ENCODE measurements around the gene RPL9. TPM values are rescaled to one million over a fixed set of nuclear protein-coding genes. Genes with fewer than 3 reads are reported as not detected.

The RPL9 gene
- total RNA-seq, result 1,000 to 10,000 TPM; 3,478 to 5,831 (median 3,966) TPM

GRCh38 chr4:39458505-39459300, at the start of gene RPL9, which contains the start of gene LIAS:
Gene RPL9 (minus strand): TSS chr4:39458922. CDS start chr4:39458439, 483 bp downstream.
Gene LIAS (plus strand): TSS chr4:39459056. CDS start chr4:39459118, 62 bp downstream.
- no peak for TF ChIP-seq CTCF (IDR thresholded peaks at IDR 0.05; ENCODE audit: low read depth)

GRCh38 chr4:39505581-39505980, 46.9 kb upstream of the RPL9 start:
- TF ChIP-seq CTCF (IDR thresholded peaks at IDR 0.05; ENCODE audit: low read depth), result no peak

GRCh38 chr4:39504538-39504937, 45.8 kb upstream of the RPL9 start:
- no peak for TF ChIP-seq CTCF (IDR thresholded peaks at IDR 0.05; ENCODE audit: low read depth)

- TF ChIP-seq CTCF (IDR thresholded peaks at IDR 0.05; ENCODE audit: low read depth), result no peak
Observed at GRCh38 chr4:39502019-39502663, 43.4 kb upstream of the RPL9 start.

GRCh38 chr4:39498727-39499020, 40.0 kb upstream of the RPL9 start:
- no peak for TF ChIP-seq CTCF (IDR thresholded peaks at IDR 0.05; ENCODE audit: low read depth)

- TF ChIP-seq CTCF (IDR thresholded peaks at IDR 0.05; ENCODE audit: low read depth), result no peak
Observed at GRCh38 chr4:39497909-39498726, 39.4 kb upstream of the RPL9 start.

All from subcutaneous adipose tissue (tissue), 4 donors.